ENCODE data around the gene MLLT6.

DNA sequence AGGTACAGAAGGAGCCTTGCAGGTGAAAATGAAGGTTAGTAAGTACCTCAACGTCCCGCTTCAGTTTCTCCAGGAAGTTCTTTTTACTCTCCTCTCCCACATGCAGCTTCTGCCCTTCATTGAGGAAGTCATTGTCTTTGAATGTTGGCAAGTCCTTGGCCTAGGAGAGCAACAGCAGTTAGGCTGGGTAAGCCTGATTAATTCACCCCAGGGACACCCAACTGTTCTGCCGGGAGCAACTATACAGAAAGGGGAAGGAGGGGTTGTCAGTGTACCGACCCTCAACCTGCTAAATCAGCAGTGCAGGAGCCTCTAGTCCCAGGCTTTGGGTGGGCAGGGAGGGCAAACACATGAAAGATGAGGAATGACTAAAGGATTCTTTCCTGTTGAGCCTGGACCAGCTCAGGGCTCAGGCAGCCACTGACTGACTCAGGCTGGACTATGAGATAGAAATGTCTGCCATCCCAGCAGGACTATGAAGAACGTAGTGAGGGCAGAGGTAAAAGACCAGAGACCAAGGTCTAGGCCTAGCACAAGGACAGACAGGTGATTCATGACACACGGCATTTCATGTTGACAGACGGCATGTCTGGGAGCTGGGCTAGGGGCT is 72.7 kb downstream of the MLLT6 start:
- TF ChIP-seq, protein P1, sequence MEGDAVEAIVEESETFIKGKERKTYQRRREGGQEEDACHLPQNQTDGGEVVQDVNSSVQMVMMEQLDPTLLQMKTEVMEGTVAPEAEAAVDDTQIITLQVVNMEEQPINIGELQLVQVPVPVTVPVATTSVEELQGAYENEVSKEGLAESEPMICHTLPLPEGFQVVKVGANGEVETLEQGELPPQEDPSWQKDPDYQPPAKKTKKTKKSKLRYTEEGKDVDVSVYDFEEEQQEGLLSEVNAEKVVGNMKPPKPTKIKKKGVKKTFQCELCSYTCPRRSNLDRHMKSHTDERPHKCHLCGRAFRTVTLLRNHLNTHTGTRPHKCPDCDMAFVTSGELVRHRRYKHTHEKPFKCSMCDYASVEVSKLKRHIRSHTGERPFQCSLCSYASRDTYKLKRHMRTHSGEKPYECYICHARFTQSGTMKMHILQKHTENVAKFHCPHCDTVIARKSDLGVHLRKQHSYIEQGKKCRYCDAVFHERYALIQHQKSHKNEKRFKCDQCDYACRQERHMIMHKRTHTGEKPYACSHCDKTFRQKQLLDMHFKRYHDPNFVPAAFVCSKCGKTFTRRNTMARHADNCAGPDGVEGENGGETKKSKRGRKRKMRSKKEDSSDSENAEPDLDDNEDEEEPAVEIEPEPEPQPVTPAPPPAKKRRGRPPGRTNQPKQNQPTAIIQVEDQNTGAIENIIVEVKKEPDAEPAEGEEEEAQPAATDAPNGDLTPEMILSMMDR (IDR thresholded peaks at IDR 0.05) = no peak
- no peak for TF ChIP-seq POLR2A (IDR thresholded peaks at IDR 0.05)

All from ovary (tissue), 3 donors.